ENCODE measurements around the gene ATOH8. TPM values are rescaled to one million over a fixed set of nuclear protein-coding genes. Genes with fewer than 3 reads are reported as not detected.

The ATOH8 gene
- total RNA-seq, 2 donors from 2014 or later, result 40.1 to 49.8 TPM

DNA sequence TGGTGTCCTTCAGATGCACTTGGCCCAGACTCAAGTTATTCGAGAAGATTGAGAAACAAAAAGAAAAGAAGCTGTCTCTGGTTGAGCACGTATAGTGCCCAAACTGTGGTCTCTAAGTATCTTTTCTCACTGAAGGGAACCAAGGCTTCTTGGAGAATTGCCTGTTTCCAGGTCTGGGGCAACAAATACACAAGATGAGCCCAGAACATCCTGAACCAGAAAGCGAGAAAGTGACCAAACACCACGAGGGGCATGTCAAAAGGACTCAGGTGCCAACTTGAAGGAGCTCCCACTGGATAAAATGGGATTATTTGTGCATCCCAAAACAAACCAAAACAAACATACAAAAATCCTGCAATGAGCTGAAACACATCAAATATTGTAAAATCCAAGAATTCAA is 13.6 kb upstream of the ATOH8 start:
- Histone ChIP-seq H3K4me1 (replicated peaks) (peaks cover 30% of the 10 kb centered on the region), H3K4me3 (no peak overlapping the region), H3K36me3 (no peaks in the 10 kb centered on the region), H3K27ac (peak overlapping the region; percentile 86 to 91), H3K27me3 (replicated peaks; ENCODE audit: insufficient read depth) (no peaks in the 10 kb centered on the region), H3K9me3 (no peaks in the 10 kb centered on the region)
- DNase-seq (ENCODE audit: low spot score), result no peak
- WGBS, result 57% methylated on average over 4 of the region's 4 CpGs
- TF ChIP-seq, protein P1, sequence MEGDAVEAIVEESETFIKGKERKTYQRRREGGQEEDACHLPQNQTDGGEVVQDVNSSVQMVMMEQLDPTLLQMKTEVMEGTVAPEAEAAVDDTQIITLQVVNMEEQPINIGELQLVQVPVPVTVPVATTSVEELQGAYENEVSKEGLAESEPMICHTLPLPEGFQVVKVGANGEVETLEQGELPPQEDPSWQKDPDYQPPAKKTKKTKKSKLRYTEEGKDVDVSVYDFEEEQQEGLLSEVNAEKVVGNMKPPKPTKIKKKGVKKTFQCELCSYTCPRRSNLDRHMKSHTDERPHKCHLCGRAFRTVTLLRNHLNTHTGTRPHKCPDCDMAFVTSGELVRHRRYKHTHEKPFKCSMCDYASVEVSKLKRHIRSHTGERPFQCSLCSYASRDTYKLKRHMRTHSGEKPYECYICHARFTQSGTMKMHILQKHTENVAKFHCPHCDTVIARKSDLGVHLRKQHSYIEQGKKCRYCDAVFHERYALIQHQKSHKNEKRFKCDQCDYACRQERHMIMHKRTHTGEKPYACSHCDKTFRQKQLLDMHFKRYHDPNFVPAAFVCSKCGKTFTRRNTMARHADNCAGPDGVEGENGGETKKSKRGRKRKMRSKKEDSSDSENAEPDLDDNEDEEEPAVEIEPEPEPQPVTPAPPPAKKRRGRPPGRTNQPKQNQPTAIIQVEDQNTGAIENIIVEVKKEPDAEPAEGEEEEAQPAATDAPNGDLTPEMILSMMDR (IDR thresholded peaks at IDR 0.05), result no peak
- TF ChIP-seq POLR2A (IDR thresholded peaks at IDR 0.05) (no peak), POLR2AphosphoS5 (IDR thresholded peaks at IDR 0.05) (no peak)
- intact Hi-C loops (cut with DNase I), result no loop called here

DNA sequence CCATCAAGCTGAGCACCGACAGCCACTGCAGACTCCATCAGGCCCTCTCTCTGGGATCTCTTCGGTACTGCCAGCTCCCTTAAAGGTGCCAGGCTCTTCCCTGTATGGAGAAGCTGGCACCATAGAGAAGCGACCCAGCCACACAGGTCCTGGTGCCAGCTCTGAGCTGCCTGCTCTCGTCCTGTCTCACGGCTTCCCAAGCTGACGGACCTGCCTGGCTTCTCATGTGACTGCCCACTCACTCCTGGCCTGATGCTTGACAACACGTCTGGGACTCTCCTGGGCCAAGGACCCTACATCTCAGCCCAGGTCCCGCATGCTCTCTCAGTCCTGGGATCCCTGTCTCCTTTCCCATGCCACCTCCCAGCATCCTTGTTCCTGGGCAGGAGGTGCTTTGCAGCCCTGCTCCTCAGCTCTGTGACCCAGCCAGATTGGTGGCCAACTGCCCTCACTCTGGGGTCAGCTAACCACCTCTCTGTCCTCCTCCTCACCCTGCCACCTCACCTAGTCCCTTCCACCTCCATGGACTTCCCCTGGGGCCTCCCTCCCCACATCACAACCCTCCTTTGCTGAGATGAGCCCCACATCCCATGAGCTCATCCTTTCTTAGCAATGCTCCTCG is 12.5 kb upstream of the ATOH8 start:
- DNase-seq (ENCODE audit: low spot score), result peak; percentile 82
- Histone ChIP-seq H3K4me3 (no peak overlapping the region), H3K9me3 (no peaks in the 10 kb centered on the region), H3K27me3 (replicated peaks; ENCODE audit: insufficient read depth) (no peaks in the 10 kb centered on the region), H3K4me1 (replicated peaks) (peaks cover 30% of the 10 kb centered on the region), H3K36me3 (no peaks in the 10 kb centered on the region), H3K27ac (peak overlapping the region; percentile 86 to 91)
- WGBS, result 34% methylated on average over 9 of the region's 9 CpGs
- intact Hi-C loops (cut with DNase I), result no loop called here
- TF ChIP-seq POLR2A (IDR thresholded peaks at IDR 0.05), result peak; percentile 12
- TF ChIP-seq, protein P1 (IDR thresholded peaks at IDR 0.05), result no peak
- TF ChIP-seq POLR2AphosphoS5 (IDR thresholded peaks at IDR 0.05), result peak; percentile 53

DNA sequence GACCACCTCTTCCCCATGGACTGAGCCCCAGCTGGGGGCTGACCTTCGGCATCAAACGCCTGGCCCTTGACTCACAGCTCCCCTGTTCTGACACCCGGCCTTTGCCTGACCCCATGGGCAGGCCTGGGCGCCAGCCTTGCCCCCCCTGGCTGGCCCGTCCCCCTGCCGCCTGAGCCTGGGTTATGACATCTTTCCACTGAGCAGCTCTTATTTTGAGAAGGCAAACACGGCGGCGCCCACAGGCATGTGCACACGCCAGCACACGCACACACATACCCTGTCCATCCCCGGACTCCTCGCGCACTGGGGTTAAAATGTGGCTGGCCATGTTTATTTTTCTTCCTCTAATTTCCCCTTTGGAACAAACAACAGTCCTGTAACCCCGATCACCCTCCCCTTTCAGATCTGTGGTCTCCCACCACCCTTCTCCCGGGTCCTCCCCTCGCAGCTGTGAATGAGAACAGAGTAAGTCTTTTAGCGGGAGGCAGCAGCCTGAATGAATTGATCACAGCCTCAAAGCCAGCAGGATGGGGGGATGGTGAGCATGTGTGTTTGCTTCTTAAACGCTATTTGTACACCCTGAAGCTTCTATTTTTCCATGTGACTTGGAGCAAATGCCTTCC is 11.8 kb upstream of the ATOH8 start:
- H3K36me3 ChIP-seq, result no peaks in the 10 kb centered on the region
- peaks cover 30% of the 10 kb centered on the region for H3K4me1 ChIP-seq (replicated peaks)
- no peak overlapping the region for H3K4me3 ChIP-seq
- TF ChIP-seq POLR2A (IDR thresholded peaks at IDR 0.05) (peak; percentile 39), POLR2AphosphoS5 (IDR thresholded peaks at IDR 0.05) (peak; percentile 68)
- TF ChIP-seq, protein P1 (IDR thresholded peaks at IDR 0.05), result peak in 2 of 4 experiments; percentile 16 to 35
- H3K27ac ChIP-seq, result peak overlapping the region; percentile 86 to 91
- H3K9me3 ChIP-seq, result no peaks in the 10 kb centered on the region
- no peaks in the 10 kb centered on the region for H3K27me3 ChIP-seq (replicated peaks; ENCODE audit: insufficient read depth)
- 10% methylated on average over 19 of the region's 19 CpGs for WGBS
- intact Hi-C loops (cut with DNase I), result no loop called here
- DNase-seq (ENCODE audit: low spot score), result peak; percentile 83

DNA sequence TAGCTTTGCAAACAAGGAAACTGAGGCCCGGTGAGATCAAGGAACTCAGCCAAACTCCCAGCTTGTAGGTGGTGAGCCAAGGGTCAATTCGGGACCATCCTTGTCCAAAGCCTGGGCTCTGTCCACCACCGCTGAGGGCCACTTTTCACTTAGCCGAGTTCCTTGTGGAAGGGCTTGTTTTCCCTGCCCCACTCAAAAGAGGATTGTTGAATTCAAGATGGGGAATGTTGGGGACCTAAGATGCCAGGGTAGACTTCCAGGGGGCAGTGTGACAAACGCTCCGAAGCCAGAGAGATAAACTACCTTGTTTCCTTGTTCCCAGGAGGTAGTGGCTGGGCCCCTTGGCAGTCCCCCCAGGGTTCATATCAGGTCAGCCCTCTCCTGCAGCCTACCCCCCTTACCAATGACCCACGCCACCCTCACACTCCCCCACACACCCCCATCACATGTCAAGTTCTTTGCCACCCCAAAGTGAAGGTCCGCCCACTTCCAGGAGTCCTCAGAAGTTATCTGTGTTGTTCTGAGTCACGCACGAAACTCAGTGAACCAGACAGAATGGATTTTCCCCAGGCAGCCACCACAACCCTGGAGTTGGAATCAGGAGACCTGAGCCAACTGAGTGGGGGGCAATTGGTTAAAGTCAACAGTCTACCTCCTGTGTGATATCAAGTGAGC is 10.3 kb upstream of the ATOH8 start:
- TF ChIP-seq, protein P1 (IDR thresholded peaks at IDR 0.05), result no peak
- peak overlapping the region; percentile 86 to 91 for H3K27ac ChIP-seq
- no peak for DNase-seq (ENCODE audit: low spot score)
- H3K9me3 ChIP-seq, result no peaks in the 10 kb centered on the region
- no peaks in the 10 kb centered on the region for H3K27me3 ChIP-seq (replicated peaks; ENCODE audit: insufficient read depth)
- WGBS, result 51% methylated on average over 10 of the region's 10 CpGs
- peaks cover 30% of the 10 kb centered on the region for H3K4me1 ChIP-seq (replicated peaks)
- intact Hi-C loops (cut with DNase I), result no loop called here
- no peak overlapping the region for H3K4me3 ChIP-seq
- H3K36me3 ChIP-seq, result no peaks in the 10 kb centered on the region

Data from prostate gland (tissue), 2 donors.